HepG2 (cell line): ENCODE measurements around the gene STOM.

ENCODE experiments used
- HOXA7 ChIP-seq: sonication (generic); formaldehyde crosslinking; IDR thresholded peaks from 2 replicates; pipeline ENCODE4 v1.8.1; 2022; ENCODE audit warnings: mild to moderate bottlenecking, missing genetic modification reagents, moderate library complexity
- ZNF138 ChIP-seq: sonication (generic); formaldehyde crosslinking; IDR thresholded peaks from 2 replicates; pipeline ENCODE4 v1.5.0; 2020; ENCODE audit warnings: mild to moderate bottlenecking, low read depth, missing genetic modification reagents

- TF ChIP-seq ZNF138 (no peak), HOXA7 (CRISPR knock-in tag) (no peak)
Measured at GRCh38 chr9:121360601-121361374, 9.3 kb downstream of the STOM start.
